Stimulated activated CD4-positive, alpha-beta T cell treated with anti-CD3 and anti-CD28 coated beads, Interleukin-12 subunit alpha, Interleukin-12 subunit beta, amount 100 ng/mL, for 24 hours (primary cell): Measurements from ENCODE around the gene PLXNB1.

Experiments
- DNase-seq, 2 experiments: peaks; one replicate each; pipeline ENCODE4 v3.0.0-alpha.2; 2020; ENCODE audit warnings: low read depth in 2 of 2

The PLXNB1 gene

DNA sequence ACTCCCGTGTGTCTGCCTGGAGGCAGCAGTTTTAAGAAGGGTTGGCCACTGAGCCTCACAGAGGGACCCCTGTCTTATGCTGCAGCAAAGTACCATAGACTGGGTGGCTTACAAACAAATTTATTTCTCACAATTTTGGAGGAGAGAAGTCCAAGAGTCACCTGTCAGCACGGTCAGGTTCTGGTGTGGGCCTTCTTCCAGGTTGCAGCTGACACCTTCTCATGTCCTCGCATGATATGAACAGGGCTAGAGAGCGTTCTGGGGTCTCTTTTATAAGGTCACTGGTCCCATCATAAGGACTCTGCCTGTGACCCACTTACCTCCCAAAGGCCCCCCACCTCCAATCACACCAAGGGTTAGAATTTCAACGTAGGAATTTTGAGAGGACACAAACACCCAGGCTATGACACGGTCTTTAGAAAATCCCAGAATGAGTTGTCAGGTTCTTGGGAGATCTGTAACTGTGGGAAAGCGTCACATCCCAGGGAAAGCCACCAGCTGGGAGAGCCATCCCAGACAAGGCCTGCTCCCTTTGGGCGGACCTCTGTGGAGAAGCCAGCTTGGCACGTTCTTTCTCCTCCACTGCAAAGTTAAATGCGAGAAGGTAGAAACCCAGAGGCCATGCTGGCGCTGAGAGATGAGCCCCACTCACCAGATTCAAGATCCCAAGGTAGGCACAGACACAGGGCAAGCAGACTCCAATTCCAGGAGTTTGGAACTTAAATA lies 58.1 kb downstream of the PLXNB1 start, which contains the start of gene FBXW12:
Gene FBXW12, plus strand, starts transcription at position 569 of the 726 bp plus-strand sequence. CDS start 549 bp downstream, outside the sequence.
- no peak for DNase-seq

DNA sequence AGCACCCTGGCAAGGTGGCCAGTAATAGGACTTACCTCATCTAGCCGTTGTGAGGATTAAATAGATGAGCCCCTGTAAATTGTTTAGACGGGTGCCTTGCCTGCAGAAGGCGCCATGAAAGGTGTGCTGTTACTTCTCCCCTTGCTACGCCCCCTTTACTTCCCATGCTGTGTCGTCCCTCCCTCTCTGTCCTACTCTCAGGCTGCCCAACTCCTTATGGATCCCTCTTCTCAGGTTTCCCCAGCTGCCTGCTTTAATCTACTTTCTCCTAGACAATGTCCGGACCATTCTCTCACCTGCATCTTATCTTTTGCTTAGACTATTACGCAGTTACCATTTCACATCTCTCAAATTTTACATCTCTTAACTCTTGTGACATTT lies 59.6 kb downstream of the PLXNB1 start:
- DNase-seq: no peak

DNA sequence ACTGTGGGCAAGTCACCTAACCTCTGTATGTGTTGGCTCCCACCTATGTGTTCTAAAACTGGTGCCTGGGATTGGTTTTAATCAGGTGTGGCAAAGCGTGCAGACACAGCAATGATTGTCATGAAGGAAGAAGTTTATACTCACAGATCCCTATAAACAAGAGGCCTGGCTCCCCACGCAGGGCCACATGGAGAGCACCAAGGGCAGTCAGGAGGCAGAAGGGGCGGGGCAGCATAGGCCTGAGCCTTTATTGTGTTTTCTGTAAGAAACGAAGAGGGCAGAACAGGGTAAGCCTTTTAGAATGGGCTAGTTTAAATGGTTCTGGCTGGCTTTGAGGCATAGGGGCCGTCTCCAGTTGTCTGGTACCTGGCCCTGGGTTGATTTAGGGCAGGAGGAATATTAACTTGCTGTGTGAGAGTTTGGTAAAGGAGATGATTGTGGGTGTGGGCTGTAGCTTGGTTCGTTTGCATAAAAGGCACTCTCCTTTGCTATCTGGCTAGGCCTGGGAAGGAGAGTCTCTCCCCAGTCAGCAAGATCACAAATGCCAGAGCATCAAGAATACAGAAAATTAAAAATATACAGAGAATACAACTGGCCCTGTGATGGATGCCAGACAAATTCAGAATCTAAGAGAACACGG lies 60.1 kb downstream of the PLXNB1 start:
- no peak for DNase-seq

DNA sequence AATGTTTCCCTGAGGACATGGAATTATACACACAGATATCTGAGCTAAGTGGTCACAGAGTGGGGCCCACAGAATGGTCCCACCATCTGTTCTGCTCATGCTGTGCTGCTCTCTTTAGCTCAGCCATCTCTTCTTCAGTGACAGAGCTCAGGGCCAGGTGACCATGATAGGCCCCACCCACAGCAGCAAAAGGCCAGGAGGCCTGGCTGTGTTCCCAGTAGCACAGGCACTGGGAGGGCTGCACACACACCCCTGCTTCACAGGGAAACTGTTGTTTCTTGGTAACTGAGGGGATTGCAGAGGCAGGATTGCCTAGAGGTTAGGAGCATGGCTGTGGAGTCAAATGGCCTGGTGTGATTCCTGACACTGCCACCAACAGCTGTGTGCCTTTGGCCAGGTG lies 62.7 kb downstream of the PLXNB1 start:
- DNase-seq: no peak

DNA sequence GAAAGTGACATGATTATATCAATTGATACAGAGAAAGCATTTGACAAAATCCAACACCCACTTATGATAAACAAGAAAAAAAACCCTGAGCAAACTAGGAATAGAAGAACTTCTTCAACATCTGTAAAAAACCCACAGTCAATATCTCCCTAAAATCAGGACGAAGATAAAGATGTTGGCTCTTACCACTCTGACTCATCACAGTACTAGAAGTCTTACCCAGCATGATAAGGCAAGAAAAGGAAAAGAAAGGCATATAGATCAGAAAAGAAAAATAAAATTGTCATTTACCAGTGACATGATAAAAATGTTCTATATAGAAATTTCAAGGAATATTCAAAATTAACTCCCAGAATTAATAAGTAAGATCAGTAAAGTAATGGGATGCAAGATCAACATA lies 65.0 kb downstream of the PLXNB1 start:
- DNase-seq: no peak

DNA sequence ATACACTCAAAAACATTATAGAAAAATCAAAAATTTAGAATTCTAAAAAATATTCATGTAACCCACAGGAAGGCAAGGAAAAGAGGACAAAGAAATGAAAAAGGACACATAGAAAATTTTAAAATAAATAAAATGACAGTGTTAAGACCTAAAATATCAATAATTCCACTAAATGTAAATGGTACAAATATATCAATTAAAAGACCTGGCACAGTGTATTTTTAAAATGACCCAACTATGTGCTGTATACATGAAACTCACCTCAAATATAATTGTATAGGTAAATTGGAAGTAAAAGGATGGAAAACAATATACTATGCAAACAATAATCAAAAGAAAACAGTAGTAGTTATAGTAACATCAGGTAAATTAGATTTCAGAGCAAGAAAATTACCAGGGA lies 68.0 kb downstream of the PLXNB1 start:
- DNase-seq: no peak

DNA sequence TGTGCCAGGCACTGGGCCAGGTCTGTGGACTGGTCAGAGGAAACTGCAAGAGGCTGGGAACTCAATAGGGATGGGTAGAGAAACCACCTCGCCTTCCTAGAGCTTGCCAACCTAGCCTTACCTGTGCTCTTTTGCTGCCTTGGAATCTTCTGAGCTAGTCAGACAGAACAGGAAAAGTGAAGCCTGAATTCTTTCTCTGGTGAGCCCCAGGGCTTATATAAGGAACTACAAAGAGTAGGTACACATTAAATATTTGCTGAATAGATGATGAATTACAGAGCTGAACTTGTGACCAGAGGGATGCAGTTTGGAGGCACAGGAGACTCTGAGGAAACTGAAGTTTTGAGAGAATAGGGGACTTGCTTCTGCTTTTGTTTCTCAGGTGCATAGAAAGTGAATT lies 73.5 kb downstream of the PLXNB1 start:
- no peak for DNase-seq

DNA sequence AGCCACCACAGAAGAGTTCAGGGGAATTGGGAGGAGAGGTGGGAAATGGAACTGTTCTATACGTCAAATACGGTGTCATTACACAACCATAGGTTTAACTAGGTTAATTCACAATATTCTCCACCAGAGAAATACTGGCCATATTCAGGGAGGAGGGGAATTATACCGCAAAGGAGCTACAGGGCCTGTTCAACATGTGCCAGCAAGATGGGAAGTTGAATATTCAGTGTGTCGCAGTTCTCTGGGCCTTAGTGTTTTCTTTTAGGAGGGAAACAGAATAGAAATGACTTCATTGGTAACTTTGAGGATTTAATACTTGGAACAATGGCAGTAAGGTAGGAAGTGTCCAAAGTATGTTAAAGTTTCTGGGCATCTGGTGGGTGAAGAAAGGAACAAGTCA lies 75.9 kb downstream of the PLXNB1 start:
- DNase-seq: no peak
